A673 (cell line): ENCODE measurements around the gene ZNF366. TPM values are rescaled to one million over a fixed set of nuclear protein-coding genes. Genes with fewer than 3 reads are reported as not detected.

Source experiments
- BruUV-seq: library from RNA; stranded (reverse); fragments of 400-500 nt; replicated peaks from 2 replicates; lab custom pipeline; 2021; lab: Mats Ljungman, UMichigan
- CTCF ChIA-PET: fragments of 300-600 bp; sonication (Branson Sonifier 250); formaldehyde crosslinking; loops from one replicate; lab custom pipeline; 2022; ENCODE audit warnings: antibody characterized with exemption; lab: Charles Lee
- POLR2A ChIA-PET: fragments of 300-600 bp; sonication (Branson Sonifier 250); formaldehyde crosslinking; loops from one replicate; lab custom pipeline; 2022; ENCODE audit warnings: antibody characterized with exemption; ENCODE audit not compliant: low non-redundant PET; lab: Charles Lee
- DNase-seq: peaks from one replicate; pipeline ENCODE4 v3.0.0-alpha.2; 2015; ENCODE audit warnings: low spot score
- H3K27ac ChIP-seq: fragments of 200-600 bp; sonication (generic); 2 replicates; pipeline ENCODE4 v1.5.1; 2016; ENCODE audit warnings: mixed run types, low read depth, mild to moderate bottlenecking, mixed read lengths, antibody characterized with exemption, low read length; ENCODE audit not compliant: poor library complexity, severe bottlenecking
- H3K27me3 ChIP-seq: fragments of 200-600 bp; sonication (generic); replicated peaks from 2 replicates; pipeline ENCODE4 v1.6.1; 2017; ENCODE audit warnings: mixed run types, low read depth, mild to moderate bottlenecking, mixed read lengths, antibody characterized with exemption, low read length; ENCODE audit not compliant: insufficient read depth, poor library complexity
- H3K36me3 ChIP-seq: fragments of 200-600 bp; sonication (generic); 2 replicates; pipeline ENCODE4 v1.6.1; 2016; ENCODE audit warnings: mixed run types, mild to moderate bottlenecking, mixed read lengths, antibody characterized with exemption, low read length; ENCODE audit not compliant: insufficient read depth, poor library complexity, severe bottlenecking
- H3K4me1 ChIP-seq: fragments of 200-600 bp; sonication (generic); 2 replicates; pipeline ENCODE4 v1.6.1; 2017; ENCODE audit warnings: mixed run types, mild to moderate bottlenecking, mixed read lengths, antibody characterized with exemption, low read length; ENCODE audit not compliant: insufficient read depth, poor library complexity, severe bottlenecking
- H3K4me3 ChIP-seq: fragments of 200-600 bp; sonication (generic); 2 replicates; pipeline ENCODE4 v1.5.1; 2016; ENCODE audit warnings: low read depth, mixed run types, mild to moderate bottlenecking, mixed read lengths, low read length; ENCODE audit not compliant: poor library complexity, severe bottlenecking
- H3K9me3 ChIP-seq: fragments of 200-600 bp; sonication (generic); 2 replicates; pipeline ENCODE4 v1.6.1; 2016; ENCODE audit warnings: mixed run types, low read depth, mild to moderate bottlenecking, mixed read lengths, antibody characterized with exemption, low read length; ENCODE audit not compliant: poor library complexity, severe bottlenecking
- CTCF ChIP-seq: fragments of 300-800, 200-600 bp; sonication (generic); conservative IDR thresholded peaks from 2 replicates; pipeline ENCODE4 v1.5.1; 2017; ENCODE audit warnings: low read depth, mild to moderate bottlenecking, antibody characterized with exemption, low read length, moderate library complexity, mixed read lengths
- EZH2 ChIP-seq: fragments of 200-600 bp; sonication (generic); IDR thresholded peaks from 2 replicates; pipeline ENCODE4 v1.6.1; 2017; ENCODE audit warnings: borderline replicate concordance, low read depth, mild to moderate bottlenecking, mixed read lengths, antibody characterized with exemption, low read length; ENCODE audit not compliant: poor library complexity, severe bottlenecking
- intact Hi-C: fragments of 100-400 bp; cut with micrococcal nuclease; formaldehyde crosslinking; loops from one replicate; pipeline ENCODE4 v1.10.0; 2022; ENCODE audit not compliant: unreplicated experiment
- total RNA-seq: library from RNA; stranded (reverse); gene quantifications from 2 replicates; pipeline ENCODE4 v1.2.3, GENCODE V29; 2021

The ZNF366 gene
- total RNA-seq, 1 experiment from 2014 or later: not detected

DNA sequence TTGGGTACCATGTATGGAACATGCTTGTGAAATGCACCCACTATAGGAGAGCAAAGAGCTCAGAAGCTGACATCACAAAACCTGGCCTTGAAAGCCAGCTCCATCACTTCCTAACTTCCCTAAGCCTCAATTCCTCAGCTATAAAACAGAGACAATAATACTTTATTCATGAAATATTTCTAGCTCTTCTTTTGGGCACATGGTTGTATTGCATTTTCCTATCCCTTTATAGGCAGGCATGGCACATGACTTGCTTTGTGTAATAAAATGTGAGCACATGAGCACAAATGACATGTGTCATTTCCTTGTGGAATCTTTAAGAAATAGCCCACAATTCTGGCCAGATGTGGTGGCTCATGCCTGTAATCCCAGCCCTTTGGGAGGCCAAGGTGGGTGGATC, 18.5 kb downstream of the ZNF366 start:
- ChIA-PET POLR2A (no interaction called here), CTCF (no interaction called here)
- no peak for TF ChIP-seq CTCF
- no peak for TF ChIP-seq EZH2
- H3K27me3 ChIP-seq: no peaks in the 10 kb centered on the region
- no TSS peak for BruUV-seq
- H3K4me1 ChIP-seq: no peaks in the 10 kb centered on the region
- H3K4me3 ChIP-seq: no peak overlapping the region
- no peaks in the 10 kb centered on the region for H3K9me3 ChIP-seq
- no peaks in the 10 kb centered on the region for H3K36me3 ChIP-seq
- no peak overlapping the region for H3K27ac ChIP-seq
- intact Hi-C loops: no loop called here
- no peak for DNase-seq

GRCh38 chr5:72487177-72487576, 20.0 kb downstream of the ZNF366 start:
- TF ChIP-seq EZH2: no peak
- no peak for TF ChIP-seq CTCF
- BruUV-seq: no TSS peak
- no peak overlapping the region for H3K27ac ChIP-seq
- no peaks in the 10 kb centered on the region for H3K36me3 ChIP-seq
- DNase-seq: no peak
- intact Hi-C loops: no loop called here
- H3K4me1 ChIP-seq: no peaks in the 10 kb centered on the region
- ChIA-PET CTCF (no interaction called here), POLR2A (interaction anchor here (0.6 kb wide), 1 partner anchor 343 kb away, joined by 3 read pairs; no protein-coding TSS in a partner anchor)
- H3K27me3 ChIP-seq: no peaks in the 10 kb centered on the region
- no peak overlapping the region for H3K4me3 ChIP-seq
- no peaks in the 10 kb centered on the region for H3K9me3 ChIP-seq

DNA sequence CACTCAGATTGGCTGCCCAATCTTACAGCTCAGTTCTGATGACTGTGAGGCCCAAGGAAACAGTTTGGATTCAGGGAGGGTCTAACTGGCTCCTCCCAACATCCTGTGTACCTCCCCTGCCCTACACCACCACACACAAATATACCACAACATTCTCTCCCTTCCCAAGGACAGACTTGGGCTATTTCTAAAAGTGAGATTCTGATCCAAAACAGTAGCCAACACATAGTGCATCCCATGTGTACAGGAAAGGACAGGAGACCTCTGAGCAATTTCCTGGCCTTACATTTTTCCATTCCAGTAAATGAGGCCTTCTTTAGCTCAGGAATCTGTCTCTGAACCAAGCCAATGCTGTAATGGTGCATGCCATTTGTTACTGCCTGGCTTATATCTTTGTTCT, 20.8 kb downstream of the ZNF366 start:
- POLR2A ChIA-PET: no interaction called here
- CTCF ChIA-PET: no interaction called here
- no TSS peak for BruUV-seq
- no peak overlapping the region for H3K27ac ChIP-seq
- H3K4me3 ChIP-seq: no peak overlapping the region
- H3K27me3 ChIP-seq: peaks cover 2% of the 10 kb centered on the region
- no peaks in the 10 kb centered on the region for H3K36me3 ChIP-seq
- TF ChIP-seq EZH2 (no peak), CTCF (no peak)
- intact Hi-C loops: no loop called here
- DNase-seq: no peak
- no peaks in the 10 kb centered on the region for H3K4me1 ChIP-seq
- no peaks in the 10 kb centered on the region for H3K9me3 ChIP-seq
